A673 (cell line): ENCODE data around the gene BMP8B.

ENCODE experiments used
- CTCF ChIP-seq: fragments of 300-800, 200-600 bp; sonication (generic); conservative IDR thresholded peaks from 2 replicates; pipeline ENCODE4 v1.5.1; 2017; ENCODE audit warnings: low read depth, mild to moderate bottlenecking, antibody characterized with exemption, low read length, moderate library complexity, mixed read lengths
- EZH2 ChIP-seq: fragments of 200-600 bp; sonication (generic); IDR thresholded peaks from 2 replicates; pipeline ENCODE4 v1.6.1; 2017; ENCODE audit warnings: borderline replicate concordance, low read depth, mild to moderate bottlenecking, mixed read lengths, antibody characterized with exemption, low read length; ENCODE audit not compliant: poor library complexity, severe bottlenecking

- TF ChIP-seq EZH2 (no peak), CTCF (no peak)
Observed at GRCh38 chr1:39760074-39761008, 28.3 kb downstream of the BMP8B start.
